HepG2 (cell line): ENCODE data around the gene PIK3CB. TPM values are rescaled to one million over a fixed set of nuclear protein-coding genes. Genes with fewer than 3 reads are reported as not detected.

Experiments
- ARHGAP35 ChIP-seq: sonication (generic); formaldehyde crosslinking; IDR thresholded peaks from 2 replicates; pipeline ENCODE4 v1.9.0; 2022; ENCODE audit warnings: mild to moderate bottlenecking, inconsistent platforms, moderate library complexity, missing genetic modification reagents, borderline replicate concordance
- ARID5B ChIP-seq: IDR thresholded peaks from 2 replicates; pipeline ENCODE4 v1.4.0; 2020; ENCODE audit warnings: mild to moderate bottlenecking, missing genetic modification reagents
- FOXP1 ChIP-seq, 2 experiments: fragments of 450-650 bp in 1 of 2; IDR thresholded peaks; 2 replicates each; pipeline ENCODE4 v1.6.1; 2017 to 2018; ENCODE audit warnings: antibody characterized with exemption in 1 of 2
- GZF1 ChIP-seq: sonication (generic); formaldehyde crosslinking; IDR thresholded peaks from 2 replicates; pipeline ENCODE4 v1.5.1; 2020; ENCODE audit warnings: mild to moderate bottlenecking, missing genetic modification reagents
- HIC2 ChIP-seq: sonication (generic); formaldehyde crosslinking; IDR thresholded peaks from 2 replicates; pipeline ENCODE4 v1.9.0; 2022; ENCODE audit warnings: low read depth, missing genetic modification reagents
- NR2F1 ChIP-seq, 2 experiments: fragments of 450-650 bp in 1 of 2; formaldehyde crosslinking in 1 of 2; IDR thresholded peaks; 2 replicates each; pipeline versions ENCODE4 v1.5.0 to v1.6.1; 2016 to 2020; ENCODE audit warnings: mild to moderate bottlenecking in 1 of 2, missing compliant biosample characterization in 1 of 2, missing genetic modification reagents in 1 of 2, moderate library complexity in 1 of 2
- ZBTB7B ChIP-seq: sonication (generic); formaldehyde crosslinking; IDR thresholded peaks from 2 replicates; pipeline ENCODE4 v1.4.0; 2020; ENCODE audit warnings: missing genetic modification reagents
- ZFAT ChIP-seq: sonication (generic); formaldehyde crosslinking; conservative IDR thresholded peaks from 2 replicates; pipeline ENCODE4 v1.8.1; 2023; ENCODE audit warnings: missing genetic modification reagents, inconsistent platforms
- ZNF224 ChIP-seq: sonication (generic); formaldehyde crosslinking; IDR thresholded peaks from 2 replicates; pipeline ENCODE4 v1.5.0; 2020; ENCODE audit warnings: mild to moderate bottlenecking, missing genetic modification reagents
- ZNF280D ChIP-seq: sonication (generic); formaldehyde crosslinking; IDR thresholded peaks from 2 replicates; pipeline ENCODE4 v1.5.1; 2020; ENCODE audit warnings: mild to moderate bottlenecking, missing genetic modification reagents
- ZNF766 ChIP-seq: sonication (generic); formaldehyde crosslinking; IDR thresholded peaks from 2 replicates; pipeline ENCODE4 v1.5.0; 2020; ENCODE audit warnings: missing genetic modification reagents, borderline replicate concordance
- ZNF768 ChIP-seq: sonication (generic); formaldehyde crosslinking; IDR thresholded peaks from 2 replicates; pipeline ENCODE4 v1.4.0; 2020; ENCODE audit warnings: missing genetic modification reagents
- ZSCAN30 ChIP-seq: sonication (generic); formaldehyde crosslinking; IDR thresholded peaks from 2 replicates; pipeline ENCODE4 v1.5.0; 2020; ENCODE audit warnings: mild to moderate bottlenecking, missing genetic modification reagents
- polyA plus RNA-seq, 8 experiments: library from polyadenylated mRNA; depleted of rRNA in 3 of 8; stranded (reverse) in 7 of 8; unstranded in 1 of 8; fragments of >200 nt; fragmentation: Illumina TruSeq in 4 of 8; extraction: Trizol in 4 of 8; gene quantifications; 2 replicates each; pipeline versions ENCODE4 v1.2.1 to v1.2.3, GENCODE V29; 2011 to 2016; ENCODE audit warnings: low read depth in 4 of 8, missing spikeins in 1 of 8, mixed read lengths in 1 of 8; ENCODE audit not compliant: insufficient read depth in 1 of 8
- total RNA-seq, 5 experiments: library from RNA; depleted of rRNA; stranded (reverse); fragments of >200 nt; fragmentation: Illumina TruSeq; extraction: Trizol; gene quantifications; 2 replicates each; pipeline ENCODE4 v1.2.3, GENCODE V29; 2016; ENCODE audit warnings: low read depth in 1 of 5

The PIK3CB gene
- total and polyA plus RNA-seq, 2 of the 13 experiments (the other 11 are each of a cell fraction or from before 2014, with no cell fraction given), result 6.6 to 18.7 TPM

GRCh38 chr3:138849222-138849940 is 14.7 kb upstream of the PIK3CB start (continued):
- no peak for TF ChIP-seq GZF1
- TF ChIP-seq ZFAT (CRISPR knock-in tag), result no peak
- TF ChIP-seq ZSCAN30 (CRISPR knock-in tag), result no peak
- TF ChIP-seq ZNF280D (CRISPR knock-in tag), result 0 out of 2 replicates have a peak, but pooled peaks have one; percentile 43
- no peak for TF ChIP-seq ARHGAP35 (CRISPR knock-in tag)
- TF ChIP-seq FOXP1 (IDR thresholded peaks at IDR 0.05), result no peak
- no peak for TF ChIP-seq FOXP1 (CRISPR knock-in tag; IDR thresholded peaks at IDR 0.05)
- TF ChIP-seq NR2F1 (CRISPR knock-in tag; IDR thresholded peaks at IDR 0.05), result no peak
- no peak for TF ChIP-seq ZNF768 (CRISPR knock-in tag)
- peak; percentile 56 for TF ChIP-seq ARID5B
- no peak for TF ChIP-seq ZNF224
- no peak for TF ChIP-seq ZBTB7B (CRISPR knock-in tag)
- no peak for TF ChIP-seq ZNF766
- no peak for TF ChIP-seq HIC2 (CRISPR knock-in tag)
